ENCODE data around the gene KLHDC7B.

KLHDC7B gene

DNA sequence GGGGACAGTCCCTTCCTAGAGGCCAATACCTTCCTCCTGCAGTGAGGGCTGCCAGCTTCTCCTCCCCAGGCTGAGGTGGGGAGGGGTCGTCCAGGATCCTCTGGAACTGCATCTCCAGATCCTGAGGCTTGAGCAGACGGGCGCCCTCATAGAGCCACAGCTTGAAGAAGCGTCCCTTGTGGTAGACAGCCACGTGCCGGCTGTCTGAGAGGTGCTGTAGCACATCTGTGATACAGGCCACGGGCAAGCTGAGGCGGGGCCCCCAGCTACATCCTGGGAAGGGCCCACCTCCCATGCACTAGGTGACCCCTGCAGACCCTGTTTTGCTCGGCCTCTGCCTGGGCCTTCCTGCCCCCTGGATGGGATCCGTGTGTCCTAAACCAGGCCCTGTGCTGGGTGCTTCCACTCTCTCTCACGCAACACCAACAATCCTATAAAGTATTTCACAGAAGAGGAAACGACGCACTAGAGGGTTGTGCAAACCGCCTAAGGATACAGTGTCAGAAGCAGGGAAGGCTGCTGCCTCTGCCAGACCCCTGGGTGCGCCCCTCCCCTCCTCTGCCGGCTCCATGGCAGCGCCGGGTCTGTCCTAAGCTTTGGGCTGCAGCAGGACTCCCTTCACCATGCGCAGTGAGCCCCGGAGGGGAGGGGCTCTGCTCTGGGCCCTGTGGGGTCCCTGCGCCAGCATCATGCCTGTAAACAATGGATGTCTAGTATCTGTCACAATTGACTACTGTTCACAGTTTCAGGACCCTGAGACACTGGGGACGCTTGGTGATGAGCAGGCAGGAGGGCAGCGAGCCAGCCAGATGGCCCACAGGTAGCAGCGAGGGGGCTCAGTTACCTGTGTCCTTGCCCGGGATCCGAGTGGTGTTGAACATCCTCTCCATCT lies 28.0 kb downstream of the KLHDC7B start:
- Mint-ChIP-seq H3K36me3 (peaks cover 12% of the 10 kb centered on the region), H3K4me1 (peaks cover 13% of the 10 kb centered on the region), H3K27ac (no peak overlapping the region), H3K4me3 (no peak overlapping the region), H3K9me3 (no peaks in the 10 kb centered on the region), H3K27me3 (no peaks in the 10 kb centered on the region)
- ATAC-seq (ENCODE audit: low read depth): no peak
- DNase-seq (ENCODE audit: low spot score in 2 of 2): no peak

DNA sequence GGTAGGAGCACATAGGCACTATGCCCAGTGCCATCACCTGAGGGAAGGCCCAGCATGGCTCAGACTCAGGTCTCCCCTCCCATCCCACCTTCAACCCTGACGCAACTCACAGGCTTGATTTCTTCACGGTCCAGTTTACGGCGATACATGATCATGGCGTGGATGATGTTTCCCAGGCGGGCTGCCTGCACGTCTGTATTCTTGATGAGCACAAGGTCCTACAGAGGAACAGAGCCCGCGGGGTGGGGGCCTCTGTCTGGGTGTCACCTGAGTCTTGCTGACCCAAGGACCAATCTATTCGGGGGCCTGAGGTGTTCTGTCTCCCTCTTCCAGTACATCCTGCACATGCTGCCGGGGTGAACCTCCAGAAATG lies 28.7 kb downstream of the KLHDC7B start:
- H3K9me3 Mint-ChIP-seq: no peaks in the 10 kb centered on the region
- H3K4me3 Mint-ChIP-seq: no peak overlapping the region
- DNase-seq (ENCODE audit: low spot score in 2 of 2): no peak
- H3K27me3 Mint-ChIP-seq: no peaks in the 10 kb centered on the region
- no peak overlapping the region for H3K27ac Mint-ChIP-seq
- no peak for ATAC-seq (ENCODE audit: low read depth)
- peaks cover 12% of the 10 kb centered on the region for H3K36me3 Mint-ChIP-seq
- peaks cover 13% of the 10 kb centered on the region for H3K4me1 Mint-ChIP-seq

DNA sequence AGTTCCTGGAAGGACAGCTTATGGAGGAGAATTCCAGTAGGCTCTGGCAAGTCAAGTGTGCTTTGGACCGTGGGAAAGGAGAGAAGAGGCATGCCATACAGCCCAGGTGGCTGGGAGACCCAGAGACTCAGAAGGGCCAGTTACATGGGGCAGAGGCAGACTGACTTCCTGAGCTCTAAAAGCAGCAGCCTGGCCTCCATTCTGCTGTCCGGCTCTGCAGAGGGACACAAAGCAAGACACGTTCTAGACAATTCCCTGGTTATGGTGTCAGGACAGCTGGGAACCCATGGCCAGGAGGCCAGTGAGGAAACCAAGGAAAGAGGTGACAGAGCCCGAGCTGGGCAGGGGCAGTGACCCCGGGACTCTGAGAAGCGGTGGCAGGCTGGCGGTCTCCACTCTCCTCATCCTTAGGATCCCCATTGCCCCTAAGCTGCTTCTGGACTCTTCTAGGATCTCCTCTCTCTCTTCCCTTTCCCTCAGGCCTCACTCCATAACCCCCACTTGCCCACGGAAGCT lies 29.8 kb downstream of the KLHDC7B start:
- no peak for ATAC-seq (ENCODE audit: low read depth)
- Mint-ChIP-seq H3K4me1 (peaks cover 10% of the 10 kb centered on the region), H3K27ac (no peak overlapping the region), H3K27me3 (no peaks in the 10 kb centered on the region), H3K4me3 (no peak overlapping the region), H3K9me3 (no peaks in the 10 kb centered on the region), H3K36me3 (peaks cover 10% of the 10 kb centered on the region)
- no peak for DNase-seq (ENCODE audit: low spot score in 2 of 2)

DNA sequence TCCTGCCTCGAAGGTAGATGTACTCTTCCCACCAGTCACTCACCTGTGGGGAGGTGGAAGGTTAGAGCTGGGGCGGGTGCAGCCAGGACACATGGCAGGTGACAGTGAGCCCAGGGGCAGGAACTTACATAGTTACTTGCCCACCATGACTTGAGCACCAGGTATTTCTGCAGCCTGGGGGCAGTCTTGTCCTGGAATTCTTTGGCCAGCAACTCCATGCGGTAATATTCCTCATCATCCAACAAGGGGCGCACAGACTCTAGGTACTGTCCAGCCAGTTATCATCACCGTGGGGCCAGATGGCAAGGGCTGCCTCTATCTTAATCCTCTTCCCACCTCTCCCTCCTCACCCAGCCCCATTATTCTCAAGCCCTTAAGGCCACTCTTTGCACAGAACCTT lies 30.4 kb downstream of the KLHDC7B start:
- Mint-ChIP-seq H3K4me1 (peaks cover 6% of the 10 kb centered on the region), H3K4me3 (no peak overlapping the region), H3K27ac (no peak overlapping the region), H3K27me3 (no peaks in the 10 kb centered on the region), H3K36me3 (peaks cover 10% of the 10 kb centered on the region), H3K9me3 (no peaks in the 10 kb centered on the region)
- DNase-seq (ENCODE audit: low spot score in 2 of 2): no peak
- ATAC-seq (ENCODE audit: low read depth): no peak

DNA sequence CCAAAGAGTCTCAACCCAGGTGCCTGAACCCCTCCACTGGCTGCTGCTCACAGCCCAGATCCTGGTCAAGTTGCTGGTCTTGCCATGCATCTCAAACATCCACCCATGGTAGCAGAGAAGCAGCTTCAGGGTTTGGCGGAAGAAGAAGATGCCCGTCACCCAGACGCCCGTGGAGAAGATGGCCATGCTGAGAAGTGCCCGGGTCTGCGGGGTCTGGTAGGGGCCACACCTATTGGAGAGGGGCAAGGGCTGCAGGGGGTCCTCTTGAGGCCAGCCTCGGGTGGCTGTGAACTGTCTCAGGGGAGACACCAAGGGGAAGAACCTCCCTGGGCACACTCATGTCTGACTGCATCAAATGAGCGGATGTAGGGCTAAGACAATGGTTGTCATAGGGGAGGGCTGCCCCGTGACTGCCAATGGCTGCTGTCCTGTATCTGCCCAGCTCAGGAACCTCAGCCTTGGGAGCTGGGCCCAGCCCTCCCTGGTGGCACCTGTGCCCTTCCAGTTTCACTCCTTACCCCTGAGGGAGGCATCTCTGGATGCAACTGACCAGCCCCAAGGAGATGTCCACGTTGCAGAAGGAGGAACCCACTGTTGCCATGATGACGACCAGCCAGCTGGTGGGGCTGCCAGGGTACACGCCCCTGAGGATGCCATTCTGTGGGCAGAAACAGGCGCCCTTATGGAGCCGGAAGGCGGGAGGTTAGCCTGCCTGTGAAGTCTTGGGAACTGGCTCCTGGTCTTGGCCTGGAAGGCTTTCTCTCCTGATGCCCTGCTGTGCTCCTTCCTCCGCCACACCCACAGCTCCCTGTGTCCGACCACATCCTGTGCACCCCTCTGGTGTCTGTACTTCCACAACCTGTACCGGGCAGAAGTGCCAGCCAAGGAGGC lies 31.4 kb downstream of the KLHDC7B start:
- H3K4me3 Mint-ChIP-seq: no peak overlapping the region
- no peaks in the 10 kb centered on the region for H3K9me3 Mint-ChIP-seq
- DNase-seq (ENCODE audit: low spot score in 2 of 2) (no peak), ATAC-seq (ENCODE audit: low read depth) (no peak)
- H3K4me1 Mint-ChIP-seq: peaks cover 6% of the 10 kb centered on the region
- H3K27me3 Mint-ChIP-seq: no peaks in the 10 kb centered on the region
- H3K36me3 Mint-ChIP-seq: peaks cover 10% of the 10 kb centered on the region
- no peak overlapping the region for H3K27ac Mint-ChIP-seq

DNA sequence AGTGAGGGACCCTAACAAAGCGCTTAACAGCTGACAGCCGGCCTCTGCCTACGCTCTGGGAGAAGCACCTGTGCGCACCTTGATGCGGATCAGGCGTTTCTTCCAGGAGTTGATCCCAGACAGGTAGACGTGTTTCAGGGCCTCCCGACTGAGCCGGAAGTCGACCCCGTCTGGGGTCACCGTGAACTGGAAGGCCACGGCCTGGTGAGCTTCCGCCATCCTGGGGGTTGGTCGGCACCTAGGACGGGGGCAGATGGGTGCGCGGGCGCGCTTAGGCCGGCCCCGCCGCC lies 31.9 kb downstream of the KLHDC7B start:
- Mint-ChIP-seq H3K27me3 (no peaks in the 10 kb centered on the region), H3K4me1 (peaks cover 6% of the 10 kb centered on the region), H3K4me3 (no peak overlapping the region), H3K36me3 (peaks cover 6% of the 10 kb centered on the region), H3K27ac (no peak overlapping the region), H3K9me3 (no peaks in the 10 kb centered on the region)
- DNase-seq (ENCODE audit: low spot score in 2 of 2) (no peak), ATAC-seq (ENCODE audit: low read depth) (no peak)

DNA sequence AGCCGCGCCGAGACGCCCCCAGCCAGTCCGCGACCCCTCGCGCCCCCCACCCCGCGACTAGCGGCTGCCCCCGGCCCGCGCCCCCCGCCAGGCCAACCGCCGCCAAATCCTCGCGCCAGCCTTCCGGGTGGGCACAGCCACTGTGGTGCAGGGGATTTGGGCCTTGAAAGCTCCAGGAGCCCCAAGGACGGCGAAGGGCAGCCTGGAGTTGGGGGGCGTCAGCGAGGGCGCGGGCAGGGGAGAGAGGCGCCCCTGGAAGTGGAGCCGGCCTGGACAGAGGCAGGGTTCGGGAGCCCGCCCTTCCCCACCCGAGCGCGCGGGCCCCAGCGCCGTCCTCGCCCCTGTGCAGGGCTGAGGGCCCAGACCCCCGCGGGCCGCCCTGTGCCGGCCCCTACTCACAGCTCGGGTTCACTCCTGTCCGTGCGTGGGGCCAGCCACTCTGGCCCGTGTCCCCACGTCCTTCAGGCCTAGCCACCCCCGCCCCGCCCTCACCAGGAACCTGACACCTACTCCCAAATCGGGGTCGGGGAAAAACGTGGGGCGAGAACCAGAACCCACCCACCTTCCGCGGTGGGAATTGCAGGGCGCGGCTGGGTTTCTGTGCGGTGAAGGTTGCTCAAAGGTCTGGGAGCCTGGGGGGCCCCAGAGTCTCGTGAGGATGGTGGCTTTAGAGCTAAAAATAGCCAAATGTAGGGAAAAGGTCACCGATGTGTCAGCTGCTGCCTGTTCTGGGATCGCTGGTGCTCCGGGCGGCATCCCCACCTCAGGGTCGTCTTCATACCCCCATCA lies 32.5 kb downstream of the KLHDC7B start, which contains the start of gene CPT1B:
Gene CPT1B, minus strand, starts transcription at position 441 of the 789 bp plus-strand sequence. CDS start 512 bp downstream, outside the sequence.
- DNase-seq (ENCODE audit: low spot score in 2 of 2) (no peak), ATAC-seq (ENCODE audit: low read depth) (no peak)
- Mint-ChIP-seq H3K27me3 (no peaks in the 10 kb centered on the region), H3K36me3 (peaks cover 3% of the 10 kb centered on the region), H3K4me1 (peaks cover 6% of the 10 kb centered on the region), H3K4me3 (no peak within 1 kb of the TSS), H3K27ac (no peak within 1 kb of the TSS), H3K9me3 (no peaks in the 10 kb centered on the region)

DNA sequence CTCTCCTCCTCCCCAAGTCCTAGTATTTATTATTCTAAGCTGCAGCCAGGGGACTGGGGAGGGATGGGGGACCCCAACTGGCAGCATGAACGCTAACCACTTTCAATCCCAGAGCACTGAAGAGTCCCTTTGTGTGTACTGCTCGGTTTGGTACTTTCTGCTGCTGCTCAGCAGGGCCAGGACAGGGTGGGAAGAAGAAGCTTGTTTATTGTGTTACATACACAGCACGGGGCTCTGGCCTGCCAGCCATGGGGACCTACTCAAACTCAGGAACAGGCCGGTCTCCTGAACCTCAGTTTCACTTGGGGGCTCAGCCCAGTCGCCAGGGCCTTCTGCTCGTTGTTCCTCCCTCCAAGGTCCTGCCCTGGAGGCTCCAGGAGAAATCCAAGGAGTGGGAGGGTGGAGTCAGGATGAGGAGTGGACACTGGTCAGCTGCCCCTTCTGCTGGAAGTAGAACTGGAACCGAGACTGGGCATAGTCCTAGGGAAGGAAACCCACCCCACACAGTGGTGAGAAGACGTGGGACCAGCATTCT lies 33.1 kb downstream of the KLHDC7B start:
- ATAC-seq (ENCODE audit: low read depth): no peak
- H3K4me1 Mint-ChIP-seq: peaks cover 10% of the 10 kb centered on the region
- no peaks in the 10 kb centered on the region for H3K9me3 Mint-ChIP-seq
- no peak for DNase-seq (ENCODE audit: low spot score in 2 of 2)
- no peaks in the 10 kb centered on the region for H3K27me3 Mint-ChIP-seq
- peaks cover 3% of the 10 kb centered on the region for H3K36me3 Mint-ChIP-seq
- no peak overlapping the region for H3K27ac Mint-ChIP-seq
- no peak overlapping the region for H3K4me3 Mint-ChIP-seq

DNA sequence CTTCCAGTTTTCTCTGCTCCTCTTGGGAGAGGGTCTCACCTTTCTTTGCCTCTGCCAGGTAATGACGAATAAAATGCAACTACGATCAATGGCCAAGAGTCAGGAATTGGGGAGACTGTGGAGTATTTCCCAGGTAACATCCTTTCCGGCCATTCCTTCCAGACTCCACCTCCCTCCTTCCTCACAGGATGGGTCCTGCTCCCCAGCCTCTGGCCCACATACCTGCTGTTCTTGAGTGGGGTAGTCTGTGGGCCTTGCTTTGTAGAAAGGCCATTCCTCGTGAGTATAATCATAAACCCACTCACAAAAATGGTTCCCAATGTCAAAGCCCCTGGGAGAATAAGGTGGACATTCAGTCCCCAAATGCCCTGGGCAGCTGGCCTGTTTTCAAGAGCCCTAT lies 34.1 kb downstream of the KLHDC7B start:
- peaks cover 10% of the 10 kb centered on the region for H3K4me1 Mint-ChIP-seq
- H3K27ac Mint-ChIP-seq: no peak overlapping the region
- H3K36me3 Mint-ChIP-seq: peaks cover 3% of the 10 kb centered on the region
- DNase-seq (ENCODE audit: low spot score in 2 of 2) (no peak), ATAC-seq (ENCODE audit: low read depth) (no peak)
- no peaks in the 10 kb centered on the region for H3K27me3 Mint-ChIP-seq
- no peak overlapping the region for H3K4me3 Mint-ChIP-seq
- H3K9me3 Mint-ChIP-seq: no peaks in the 10 kb centered on the region

DNA sequence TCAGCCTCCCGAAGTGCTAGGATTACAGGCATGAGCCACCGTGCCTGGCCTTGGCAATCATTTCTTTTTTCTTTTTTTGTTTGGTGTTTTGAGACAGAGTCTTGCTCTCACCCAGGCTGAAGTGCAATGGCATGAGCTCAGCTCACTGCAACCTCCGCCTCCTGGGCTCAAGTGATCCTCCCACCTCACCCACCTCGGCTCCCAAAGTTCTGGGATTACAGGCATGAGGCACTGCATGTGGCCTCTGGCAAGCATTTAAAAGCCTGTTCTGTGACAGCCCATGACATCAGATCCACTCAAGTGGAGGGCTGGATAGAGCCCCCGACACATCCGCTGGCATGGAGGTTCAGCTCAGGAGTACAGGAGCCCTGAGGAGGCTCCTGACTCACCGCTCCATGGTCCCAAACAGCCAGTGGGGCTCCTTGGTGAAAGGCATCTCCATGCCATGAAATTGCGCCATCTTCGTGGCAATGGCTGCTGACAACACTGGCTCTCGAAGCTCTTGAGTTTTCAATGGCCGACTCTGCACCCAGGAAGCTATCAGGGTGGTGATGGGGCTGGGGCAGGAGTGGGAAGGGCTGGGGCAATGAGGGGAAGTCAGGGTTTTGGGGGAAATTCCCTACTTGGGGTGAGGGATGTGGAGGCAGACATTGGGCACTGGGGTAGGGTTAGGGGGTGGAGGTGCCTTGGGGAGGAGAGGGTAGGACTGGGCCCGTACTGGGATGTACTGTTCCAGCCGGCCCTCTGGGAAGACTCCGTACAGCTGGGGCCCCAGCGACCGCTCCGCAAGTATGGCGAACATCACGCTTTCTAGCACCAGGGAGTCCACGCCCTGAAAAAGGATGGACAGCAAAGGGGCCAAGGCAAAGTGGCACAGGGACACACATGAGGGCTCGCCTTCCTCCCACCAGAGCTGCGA lies 35.6 kb downstream of the KLHDC7B start:
- Mint-ChIP-seq H3K4me3 (peak overlapping the region; percentile 92), H3K36me3 (peaks cover 1% of the 10 kb centered on the region), H3K9me3 (no peaks in the 10 kb centered on the region), H3K4me1 (peaks cover 10% of the 10 kb centered on the region), H3K27me3 (no peaks in the 10 kb centered on the region), H3K27ac (peak overlapping the region; percentile 96)
- DNase-seq (ENCODE audit: low spot score in 2 of 2) (no peak), ATAC-seq (ENCODE audit: low read depth) (no peak)

DNA sequence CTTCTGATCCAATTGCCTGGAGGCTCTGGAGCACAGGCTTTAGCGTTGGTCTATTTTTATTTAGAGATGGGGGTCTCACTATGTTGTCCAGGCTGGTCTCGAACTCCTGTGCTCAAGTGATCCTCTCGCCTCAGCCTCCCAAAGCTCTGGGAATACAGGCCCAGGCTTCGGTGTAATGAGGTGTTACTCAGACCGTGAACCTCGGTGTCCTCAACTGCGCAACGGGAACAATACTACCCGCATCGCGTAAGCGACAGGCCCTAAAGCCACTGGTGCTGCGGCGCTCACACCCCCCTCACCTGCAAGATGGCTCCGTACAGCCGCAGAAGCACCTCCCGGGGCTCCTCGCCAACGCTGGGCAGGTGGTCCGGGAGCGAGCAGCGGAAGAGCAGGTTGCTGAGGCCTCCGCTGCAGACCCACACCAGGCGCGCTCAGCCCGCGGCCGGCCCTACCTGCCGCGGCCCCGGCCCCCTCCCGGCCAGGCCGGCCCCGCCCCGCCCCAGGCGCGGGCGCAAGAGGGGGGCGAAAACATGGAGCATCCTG lies 36.3 kb downstream of the KLHDC7B start:
- ATAC-seq (ENCODE audit: low read depth) (no peak), DNase-seq (ENCODE audit: low spot score in 2 of 2) (peak in 1 of 2 donors; percentile 12)
- peaks cover 10% of the 10 kb centered on the region for H3K4me1 Mint-ChIP-seq

DNA sequence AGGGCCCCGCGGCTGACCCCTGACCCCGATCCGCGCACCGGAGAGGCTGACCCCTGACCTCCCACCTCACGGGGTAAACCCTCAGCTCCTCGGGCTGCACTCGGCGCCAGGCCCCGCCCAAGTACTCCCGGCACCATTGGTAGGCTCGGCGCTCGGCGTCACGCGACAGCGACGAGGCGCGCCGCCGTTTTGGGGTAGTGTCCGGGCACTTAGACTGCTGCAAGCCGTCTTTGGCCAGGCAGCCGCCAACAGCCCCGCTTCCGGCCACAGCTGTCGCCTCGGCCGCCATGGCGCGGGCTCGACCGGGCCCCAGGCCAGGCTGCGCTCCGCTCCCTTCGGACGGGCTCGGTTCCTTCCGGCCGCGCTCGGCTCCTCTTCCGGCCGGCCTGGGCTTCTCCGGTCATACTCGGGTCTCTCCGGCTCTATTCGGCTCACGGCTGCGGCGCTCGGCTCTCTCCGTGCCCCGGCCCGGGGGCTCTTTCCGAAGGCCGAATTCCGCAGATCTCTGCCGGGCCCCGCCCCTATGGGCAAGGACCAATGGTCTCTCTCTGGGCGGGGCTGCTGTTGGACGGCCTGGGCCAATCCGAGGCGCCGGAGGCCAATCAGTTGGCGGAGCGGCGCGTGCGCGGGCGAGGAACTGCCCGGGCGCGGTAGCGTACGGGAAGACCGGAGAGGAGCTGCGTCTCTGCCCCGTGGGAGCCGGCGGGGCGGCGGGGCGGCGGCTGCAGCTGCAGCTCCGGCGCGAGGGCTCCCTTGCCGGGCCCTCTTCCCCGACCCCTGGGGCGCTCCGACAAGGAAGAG lies 37.0 kb downstream of the KLHDC7B start, which contains the start of gene CHKB:
Gene CHKB, minus strand, starts transcription at position 357 of the 801 bp plus-strand sequence. Its CDS starts 68 bp downstream, at position 289.
- ATAC-seq (ENCODE audit: low read depth) (peak; percentile 89), DNase-seq (ENCODE audit: low spot score in 2 of 2) (peak; percentile 96 to 97)
- no peaks in the 10 kb centered on the region for H3K36me3 Mint-ChIP-seq
- no peaks in the 10 kb centered on the region for H3K9me3 Mint-ChIP-seq
- H3K4me3 Mint-ChIP-seq: peak within 1 kb of the TSS; percentile 92
- H3K27ac Mint-ChIP-seq: peak within 1 kb of the TSS; percentile 96
- no peaks in the 10 kb centered on the region for H3K27me3 Mint-ChIP-seq
- H3K4me1 Mint-ChIP-seq: peaks cover 8% of the 10 kb centered on the region

More for the DNA sequence above, 36.3 kb downstream of the KLHDC7B start:
- H3K9me3 Mint-ChIP-seq: no peaks in the 10 kb centered on the region
- peak overlapping the region; percentile 96 for H3K27ac Mint-ChIP-seq
- H3K4me3 Mint-ChIP-seq: peak overlapping the region; percentile 92
- peaks cover 1% of the 10 kb centered on the region for H3K36me3 Mint-ChIP-seq
- H3K27me3 Mint-ChIP-seq: no peaks in the 10 kb centered on the region
